ENCODE results near the gene CLEC4C.

The CLEC4C gene

GRCh38 chr12:7719946-7720730 lies 27.0 kb downstream of the CLEC4C start:
- DNase-seq: no peak

GRCh38 chr12:7716381-7716780 lies 30.8 kb downstream of the CLEC4C start:
- no peak for DNase-seq

- DNase-seq: no peak
Observed at GRCh38 chr12:7712841-7713442, 34.2 kb downstream of the CLEC4C start.

- no peak for DNase-seq
Observed at GRCh38 chr12:7711133-7711532, 36.0 kb downstream of the CLEC4C start, which contains the start of gene DPPA3. Gene DPPA3, plus strand, starts transcription at chr12:7711433. Its CDS starts 138 bp downstream, at chr12:7711571.

- no peak for DNase-seq
Observed at GRCh38 chr12:7709969-7710675, 37.1 kb downstream of the CLEC4C start.

- no peak for DNase-seq
Observed at GRCh38 chr12:7705846-7706245, 41.3 kb downstream of the CLEC4C start.

GRCh38 chr12:7695566-7696197 lies 51.5 kb downstream of the CLEC4C start, which contains the start of gene GDF3:
Gene GDF3, minus strand, starts transcription at chr12:7695775. Its CDS starts 47 bp downstream, at chr12:7695728.
- DNase-seq: no peak

GRCh38 chr12:7695237-7695560 lies 52.0 kb downstream of the CLEC4C start:
- DNase-seq: no peak

- no peak for DNase-seq
Observed at GRCh38 chr12:7694556-7695236, 52.5 kb downstream of the CLEC4C start.

- no peak for DNase-seq
Observed at GRCh38 chr12:7693793-7694192, 53.4 kb downstream of the CLEC4C start.

- DNase-seq: no peak
Observed at GRCh38 chr12:7681535-7681934, 65.6 kb downstream of the CLEC4C start.
